Osteoblast (primary cell): ENCODE data around the gene C11orf87. TPM values are rescaled to one million over a fixed set of nuclear protein-coding genes. Genes with fewer than 3 reads are reported as not detected.

Experiments
- DNase-seq: peaks from one replicate; pipeline ENCODE4 v3.0.0; 2011; ENCODE audit warnings: low spot score, mixed read lengths; ENCODE audit not compliant: insufficient read length; ENCODE audit errors: missing footprints
- H2AFZ ChIP-seq: 2 replicates; pipeline ENCODE4 v1.6.0; 2011; ENCODE audit warnings: mild to moderate bottlenecking, low read length
- H3K27ac ChIP-seq: 2 replicates; pipeline ENCODE4 v1.5.1; 2011; ENCODE audit warnings: mild to moderate bottlenecking, low read depth, low read length, moderate library complexity
- H3K27me3 ChIP-seq: 2 replicates; pipeline ENCODE4 v1.6.0; 2012; ENCODE audit warnings: mild to moderate bottlenecking, control low read depth, inconsistent platforms, low read length, moderate library complexity; ENCODE audit not compliant: insufficient read depth
- H3K36me3 ChIP-seq: 2 replicates; pipeline ENCODE4 v1.5.1; 2011; ENCODE audit warnings: mild to moderate bottlenecking, low read length, control low read depth, moderate library complexity; ENCODE audit not compliant: insufficient read depth
- H3K4me1 ChIP-seq: 2 replicates; pipeline ENCODE4 v1.5.1; 2011; ENCODE audit warnings: mild to moderate bottlenecking, low read length, control low read depth, moderate library complexity; ENCODE audit not compliant: insufficient read depth
- H3K4me2 ChIP-seq: 2 replicates; pipeline ENCODE4 v1.6.0; 2011; ENCODE audit warnings: mild to moderate bottlenecking, low read length; ENCODE audit not compliant: insufficient read depth
- H3K4me3 ChIP-seq: fragments of 200-600 bp; sonication (generic); 3 replicates; pipeline ENCODE4 v1.5.1; 2012; ENCODE audit warnings: mild to moderate bottlenecking, low read length, inconsistent platforms; ENCODE audit not compliant: insufficient read depth
- H3K79me2 ChIP-seq: 2 replicates; pipeline ENCODE4 v1.6.0; 2012; ENCODE audit warnings: mild to moderate bottlenecking, low read length, control low read depth, inconsistent platforms; ENCODE audit not compliant: insufficient read depth
- H3K9me3 ChIP-seq: 2 replicates; pipeline ENCODE4 v1.5.1; 2011; ENCODE audit warnings: low read depth, low read length, control low read depth
- H4K20me1 ChIP-seq: 2 replicates; pipeline ENCODE4 v1.6.0; 2012; ENCODE audit warnings: mild to moderate bottlenecking, low read length, control low read depth; ENCODE audit not compliant: insufficient read depth
- total RNA-seq: library from RNA; depleted of rRNA; stranded (reverse); fragments of >200 nt; gene quantifications from 2 replicates; pipeline ENCODE4 v1.2.3, GENCODE V29; 2012
- TF ChIP-seq, protein P1 (sequence below): IDR thresholded peaks from 2 replicates; pipeline ENCODE4 v1.5.1; 2011; ENCODE audit warnings: mild to moderate bottlenecking, low read depth, low read length, moderate library complexity; ENCODE audit errors: extremely low read depth

Gene C11orf87
- total RNA-seq, 1 donor: 4.3 TPM

DNA sequence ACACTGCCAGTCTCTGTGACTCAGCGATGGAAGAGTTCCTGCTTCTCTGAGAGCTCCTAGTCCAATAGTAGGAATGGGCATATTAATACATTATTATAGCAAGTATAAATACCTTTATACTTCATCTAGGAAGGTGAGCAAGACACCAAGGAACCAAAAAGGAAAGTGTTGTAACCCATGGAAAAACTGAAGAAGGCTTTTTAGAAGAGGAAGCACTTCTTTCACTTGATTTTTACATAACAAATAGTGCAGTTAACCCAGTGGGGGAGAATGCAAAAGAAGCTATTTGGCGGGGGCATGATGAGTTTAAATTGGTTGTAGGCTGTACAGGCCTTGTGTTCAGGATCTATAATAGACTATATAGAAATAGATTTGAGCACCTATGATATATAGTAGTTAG, 31.2 kb upstream of the C11orf87 start:
- Histone ChIP-seq H3K4me2 (no peak overlapping the region), H3K79me2 (no peaks in the 10 kb centered on the region), H3K27ac (no peak overlapping the region), H3K9me3 (no peaks in the 10 kb centered on the region), H3K4me1 (no peaks in the 10 kb centered on the region), H2AFZ (no peak overlapping the region), H3K27me3 (no peaks in the 10 kb centered on the region), H4K20me1 (no peaks in the 10 kb centered on the region), H3K4me3 (no peak overlapping the region), H3K36me3 (no peaks in the 10 kb centered on the region)
- TF ChIP-seq, protein P1, sequence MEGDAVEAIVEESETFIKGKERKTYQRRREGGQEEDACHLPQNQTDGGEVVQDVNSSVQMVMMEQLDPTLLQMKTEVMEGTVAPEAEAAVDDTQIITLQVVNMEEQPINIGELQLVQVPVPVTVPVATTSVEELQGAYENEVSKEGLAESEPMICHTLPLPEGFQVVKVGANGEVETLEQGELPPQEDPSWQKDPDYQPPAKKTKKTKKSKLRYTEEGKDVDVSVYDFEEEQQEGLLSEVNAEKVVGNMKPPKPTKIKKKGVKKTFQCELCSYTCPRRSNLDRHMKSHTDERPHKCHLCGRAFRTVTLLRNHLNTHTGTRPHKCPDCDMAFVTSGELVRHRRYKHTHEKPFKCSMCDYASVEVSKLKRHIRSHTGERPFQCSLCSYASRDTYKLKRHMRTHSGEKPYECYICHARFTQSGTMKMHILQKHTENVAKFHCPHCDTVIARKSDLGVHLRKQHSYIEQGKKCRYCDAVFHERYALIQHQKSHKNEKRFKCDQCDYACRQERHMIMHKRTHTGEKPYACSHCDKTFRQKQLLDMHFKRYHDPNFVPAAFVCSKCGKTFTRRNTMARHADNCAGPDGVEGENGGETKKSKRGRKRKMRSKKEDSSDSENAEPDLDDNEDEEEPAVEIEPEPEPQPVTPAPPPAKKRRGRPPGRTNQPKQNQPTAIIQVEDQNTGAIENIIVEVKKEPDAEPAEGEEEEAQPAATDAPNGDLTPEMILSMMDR: no peak
- no peak for DNase-seq

DNA sequence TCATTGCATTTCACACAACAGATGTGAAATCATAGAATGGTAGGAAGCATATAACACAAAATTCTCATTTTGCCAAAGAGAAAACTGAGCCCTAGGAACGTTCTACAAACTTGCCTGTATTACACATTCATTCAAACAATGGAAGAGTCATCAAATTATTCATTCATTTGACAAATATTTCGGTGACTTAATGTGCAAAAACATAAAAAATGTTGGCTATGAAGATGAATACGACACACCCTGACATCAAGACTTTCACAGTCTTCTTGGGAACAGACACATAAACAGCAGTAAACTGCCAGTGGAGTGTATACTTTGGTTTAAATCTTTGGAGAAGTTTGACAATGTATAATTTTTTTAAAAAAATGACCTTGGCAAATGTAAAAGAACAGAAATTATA, 20.4 kb upstream of the C11orf87 start:
- Histone ChIP-seq H3K4me2 (no peak overlapping the region), H3K36me3 (no peaks in the 10 kb centered on the region), H4K20me1 (no peaks in the 10 kb centered on the region), H3K9me3 (no peaks in the 10 kb centered on the region), H3K27ac (no peak overlapping the region), H2AFZ (no peak overlapping the region), H3K4me3 (no peak overlapping the region), H3K79me2 (no peaks in the 10 kb centered on the region), H3K4me1 (no peaks in the 10 kb centered on the region), H3K27me3 (no peaks in the 10 kb centered on the region)
- TF ChIP-seq, protein P1: no peak
- no peak for DNase-seq

DNA sequence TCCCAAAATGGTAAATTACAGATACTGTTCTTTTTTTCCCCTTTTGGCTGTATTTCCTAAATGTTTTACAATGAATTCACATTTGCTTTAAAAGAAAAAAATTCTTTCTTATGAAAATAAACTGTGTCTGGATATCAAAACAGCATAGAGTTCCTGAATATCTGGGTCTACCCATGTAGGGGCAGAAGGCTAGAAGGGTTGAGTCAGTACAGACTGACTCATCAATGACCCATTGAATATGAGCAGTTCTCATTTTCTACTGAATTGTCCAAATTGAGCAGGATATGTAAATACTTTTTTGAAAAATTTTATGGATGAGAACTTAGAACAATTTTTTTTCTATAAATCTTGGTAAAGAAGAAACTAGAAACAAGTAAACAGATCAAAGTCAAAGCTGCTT, 16.3 kb upstream of the C11orf87 start:
- H3K79me2 ChIP-seq: no peaks in the 10 kb centered on the region
- H3K27ac ChIP-seq: no peak overlapping the region
- no peaks in the 10 kb centered on the region for H3K27me3 ChIP-seq
- H3K4me2 ChIP-seq: no peak overlapping the region
- no peaks in the 10 kb centered on the region for H3K9me3 ChIP-seq
- H4K20me1 ChIP-seq: no peaks in the 10 kb centered on the region
- peak; percentile 87 for DNase-seq
- no peak overlapping the region for H2AFZ ChIP-seq
- H3K4me3 ChIP-seq: no peak overlapping the region
- H3K36me3 ChIP-seq: no peaks in the 10 kb centered on the region
- H3K4me1 ChIP-seq: no peaks in the 10 kb centered on the region
- TF ChIP-seq, protein P1: no peak

DNA sequence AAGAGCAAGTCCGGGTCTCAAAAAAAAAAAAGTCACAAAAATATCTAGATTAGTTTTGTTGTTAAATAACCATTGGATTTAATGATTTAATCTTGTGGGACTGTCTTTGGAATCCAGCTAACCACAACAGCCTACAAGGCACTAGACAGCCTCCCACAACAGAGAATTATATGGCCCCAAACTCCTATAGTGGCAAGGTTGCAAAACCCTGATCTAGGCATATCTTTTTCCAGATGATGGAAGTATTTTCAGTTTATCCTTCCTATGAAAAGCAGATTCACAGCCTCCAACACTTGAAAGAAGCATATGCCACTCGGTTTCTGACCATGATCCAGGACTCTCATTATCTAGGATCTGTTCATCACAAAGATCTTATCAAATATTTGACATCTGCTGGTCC, 5.4 kb upstream of the C11orf87 start:
- peaks cover 11% of the 10 kb centered on the region for H3K27me3 ChIP-seq
- H3K36me3 ChIP-seq: no peaks in the 10 kb centered on the region
- no peaks in the 10 kb centered on the region for H3K4me1 ChIP-seq
- H3K9me3 ChIP-seq: no peaks in the 10 kb centered on the region
- no peaks in the 10 kb centered on the region for H3K79me2 ChIP-seq
- no peak overlapping the region for H3K27ac ChIP-seq
- no peak for DNase-seq
- no peak overlapping the region for H3K4me3 ChIP-seq
- no peak overlapping the region for H2AFZ ChIP-seq
- TF ChIP-seq, protein P1: no peak
- H4K20me1 ChIP-seq: no peaks in the 10 kb centered on the region
- no peak overlapping the region for H3K4me2 ChIP-seq
